Measurements from ENCODE around the gene ZFP69.
A peak's percentile ranks its signal among the peaks of the same experiment; 100 is the strongest.

Gene ZFP69

GRCh38 chr1:40508375-40509341, 31.6 kb downstream of the ZFP69 start, which contains the start of gene EXO5:
Gene EXO5 (plus strand): TSS chr1:40508767. CDS start chr1:40514545, 5,778 bp downstream.
- peak; percentile 94 for DNase-seq (ENCODE audit: low spot score)

DNA sequence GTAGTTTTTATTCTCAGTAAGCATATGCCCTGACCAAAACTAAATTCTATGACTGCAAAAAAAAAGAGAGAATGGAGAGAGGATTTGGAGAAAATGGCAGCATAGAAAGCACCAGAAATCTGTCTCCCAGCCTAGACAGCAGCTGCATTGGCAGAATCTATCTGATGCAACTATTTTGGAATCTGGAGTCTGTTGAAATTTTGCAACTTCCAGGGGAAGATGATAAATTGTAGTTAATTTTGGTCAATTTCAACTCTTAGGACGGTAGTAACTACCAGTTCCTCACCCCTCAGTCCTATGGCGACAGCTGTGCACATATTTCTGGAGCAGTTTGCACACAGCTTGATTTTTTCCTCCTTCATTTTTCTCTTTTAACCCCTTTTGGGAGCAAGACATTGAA, 42.4 kb downstream of the ZFP69 start:
- DNase-seq (ENCODE audit: low spot score), result no peak

DNA sequence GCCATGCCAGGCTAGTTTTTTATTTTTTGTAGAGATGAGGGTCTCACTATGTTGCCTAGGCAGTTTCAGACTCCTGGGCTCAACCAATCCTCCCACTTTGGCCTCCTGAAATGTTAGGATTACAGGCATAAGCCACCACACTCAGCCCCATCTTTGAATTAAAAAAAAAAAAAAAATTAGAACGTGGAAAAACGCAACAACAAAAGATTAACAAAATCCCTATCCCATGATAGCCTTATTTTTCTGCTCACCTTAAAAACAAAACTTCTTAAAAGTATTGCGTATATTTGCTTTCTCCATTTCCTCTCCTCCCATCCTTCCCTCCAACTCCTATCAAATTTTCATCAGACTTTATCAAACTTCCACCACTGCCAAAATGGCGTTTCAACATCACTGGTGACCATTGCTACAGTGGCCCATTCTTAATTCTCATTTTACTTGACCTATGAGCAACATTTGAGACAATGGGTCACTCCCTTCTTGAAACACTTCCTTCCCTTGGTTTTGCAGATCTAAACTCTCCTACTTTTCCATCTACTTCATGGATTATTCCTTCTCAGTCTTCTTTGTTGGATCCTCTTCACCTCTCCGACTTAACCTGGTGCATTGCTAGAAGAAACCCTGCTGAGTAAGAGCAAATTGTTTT, 53.8 kb downstream of the ZFP69 start:
- peak; percentile 35 for DNase-seq (ENCODE audit: low spot score)

- DNase-seq (ENCODE audit: low spot score), result peak; percentile 97
These were observed 54.4 kb downstream of the ZFP69 start, which contains the start of gene ZNF684 for GRCh38 chr1:40531381-40532061. Gene ZNF684 (plus strand): TSS chr1:40531637. CDS start chr1:40533167, 1,530 bp downstream.

- DNase-seq (ENCODE audit: low spot score), result no peak
These were observed 54.9 kb downstream of the ZFP69 start for GRCh38 chr1:40532062-40532389.

DNA sequence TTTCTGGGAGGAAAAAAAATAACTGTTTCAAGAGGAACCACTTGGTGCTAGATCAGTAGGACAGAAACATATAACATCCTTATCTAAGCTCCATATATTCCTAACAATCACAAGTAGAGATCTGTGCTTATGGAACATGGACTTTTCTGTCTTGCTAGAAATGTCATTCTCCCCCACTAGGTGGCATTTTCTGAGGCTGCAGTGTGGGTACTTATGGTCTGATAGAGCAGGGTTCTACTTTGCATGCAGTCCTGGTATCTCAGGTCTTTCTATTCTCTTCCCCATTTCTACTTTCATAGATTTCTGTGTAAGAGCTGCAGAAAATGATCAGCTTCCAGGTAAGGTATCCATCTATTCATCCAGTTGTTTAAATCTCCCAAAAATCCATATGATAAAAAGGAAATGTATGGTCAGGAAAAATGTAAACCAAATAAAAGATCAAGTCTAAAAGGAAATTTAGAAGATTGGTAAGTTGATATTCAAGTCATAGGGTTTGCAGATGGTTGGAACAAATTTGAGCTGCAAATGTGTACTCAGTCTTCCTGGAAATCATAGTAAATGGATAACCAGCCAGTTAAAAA, 55.8 kb downstream of the ZFP69 start:
- peak; percentile 60 for DNase-seq (ENCODE audit: low spot score)

GRCh38 chr1:40534589-40534988, 57.5 kb downstream of the ZFP69 start:
- no peak for DNase-seq (ENCODE audit: low spot score)

DNA sequence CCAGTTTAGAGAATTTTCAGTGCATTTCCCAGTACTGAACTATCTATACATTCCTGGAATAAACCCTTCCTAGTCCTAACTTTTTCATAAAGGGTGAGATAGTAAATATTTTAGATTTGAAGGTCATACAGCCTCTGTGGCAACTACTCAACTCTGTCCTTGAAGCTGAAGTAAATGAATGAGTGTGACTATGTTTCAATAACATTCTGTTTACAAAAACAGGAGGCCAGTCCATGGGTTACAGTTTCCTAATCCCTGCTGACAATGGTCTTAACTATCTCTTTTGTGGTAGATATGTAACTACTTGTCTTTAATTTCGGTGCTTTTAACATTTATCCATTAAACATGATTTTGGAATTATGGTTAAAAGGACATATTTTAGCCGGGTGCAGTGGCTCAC, 58.6 kb downstream of the ZFP69 start:
- no peak for DNase-seq (ENCODE audit: low spot score)

DNA sequence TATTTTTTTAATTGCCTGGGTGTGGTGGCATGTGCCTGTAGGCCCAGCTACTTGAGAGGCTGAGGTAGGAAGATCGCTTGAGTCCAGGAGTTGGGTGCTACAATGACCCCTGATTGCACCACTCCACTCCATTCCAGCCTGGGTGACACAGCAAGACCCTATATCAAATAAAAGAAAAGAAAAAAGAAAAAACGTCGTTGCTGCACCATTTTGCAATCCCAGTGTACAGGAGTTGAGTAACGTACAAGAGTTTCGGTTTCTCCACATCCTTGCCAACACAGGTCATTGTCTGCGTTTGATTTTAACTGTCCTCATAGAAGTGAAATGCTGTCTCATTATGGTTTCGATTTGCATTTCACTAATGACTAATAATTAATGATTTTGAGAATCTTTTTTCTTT, 62.2 kb downstream of the ZFP69 start:
- DNase-seq (ENCODE audit: low spot score), result no peak
